HepG2 (cell line): ENCODE results near the gene BIRC5. TPM values are rescaled to one million over a fixed set of nuclear protein-coding genes. Genes with fewer than 3 reads are reported as not detected.

Source experiments
- FOSL1 ChIP-seq: sonication (generic); formaldehyde crosslinking; IDR thresholded peaks from 2 replicates; pipeline ENCODE4 v1.9.0; 2021; ENCODE audit warnings: missing genetic modification reagents, borderline replicate concordance
- GFI1 ChIP-seq: sonication (generic); formaldehyde crosslinking; IDR thresholded peaks from 2 replicates; pipeline ENCODE4 v1.5.0; 2020; ENCODE audit warnings: missing genetic modification reagents, mild to moderate bottlenecking, borderline replicate concordance
- GRHL1 ChIP-seq: sonication (generic); formaldehyde crosslinking; conservative IDR thresholded peaks from 2 replicates; pipeline ENCODE4 v1.8.0; 2022; ENCODE audit warnings: missing genetic modification reagents
- HCFC1 ChIP-seq: fragments of 150-350 bp; IDR thresholded peaks from 2 replicates; pipeline ENCODE4 v1.6.1; 2014; ENCODE audit warnings: low read depth, low read length
- ISX ChIP-seq: sonication (generic); formaldehyde crosslinking; conservative IDR thresholded peaks from 2 replicates; pipeline ENCODE4 v1.5.0; 2020; ENCODE audit warnings: missing genetic modification reagents
- MATR3 ChIP-seq: sonication (generic); formaldehyde crosslinking; IDR thresholded peaks from 2 replicates; pipeline ENCODE4 v1.4.0; 2020; ENCODE audit warnings: missing genetic modification reagents
- NFE2L2 ChIP-seq: fragments of 150-350 bp; IDR thresholded peaks from 2 replicates; pipeline ENCODE4 v1.6.1; 2014; ENCODE audit warnings: low read length
- RCOR2 ChIP-seq: IDR thresholded peaks from 2 replicates; pipeline ENCODE4 v1.6.1; 2016; ENCODE audit warnings: missing biosample characterization, missing genetic modification reagents
- RELA ChIP-seq: sonication (generic); formaldehyde crosslinking; IDR thresholded peaks from 2 replicates; pipeline ENCODE4 v1.4.0; 2020; ENCODE audit warnings: missing genetic modification reagents
- RFX1 ChIP-seq: fragments of 450-650 bp; IDR thresholded peaks from 2 replicates; pipeline ENCODE4 v1.6.1; 2017
- RFX3 ChIP-seq: IDR thresholded peaks from 2 replicates; pipeline ENCODE4 v1.6.1; 2016; ENCODE audit warnings: missing biosample characterization, missing genetic modification reagents
- RNF2 ChIP-seq: fragments of 450-650 bp; conservative IDR thresholded peaks from 2 replicates; pipeline ENCODE4 v1.6.1; 2016; ENCODE audit warnings: low read depth
- RORA ChIP-seq: sonication (generic); formaldehyde crosslinking; IDR thresholded peaks from 2 replicates; pipeline ENCODE4 v1.5.0; 2020; ENCODE audit warnings: mild to moderate bottlenecking, missing genetic modification reagents, moderate library complexity
- SALL1 ChIP-seq: sonication (generic); formaldehyde crosslinking; IDR thresholded peaks from 2 replicates; pipeline ENCODE4 v1.8.0; 2022; ENCODE audit warnings: mild to moderate bottlenecking, missing genetic modification reagents
- SP140L ChIP-seq: sonication (generic); formaldehyde crosslinking; IDR thresholded peaks from 2 replicates; pipeline ENCODE4 v1.4.0; 2020; ENCODE audit warnings: missing genetic modification reagents, borderline replicate concordance
- SRY ChIP-seq: sonication (generic); formaldehyde crosslinking; IDR thresholded peaks from 2 replicates; pipeline ENCODE4 v1.8.0; 2022; ENCODE audit warnings: mild to moderate bottlenecking, missing genetic modification reagents
- TBX2 ChIP-seq: sonication (generic); formaldehyde crosslinking; IDR thresholded peaks from 2 replicates; pipeline ENCODE4 v1.5.0; 2020; ENCODE audit warnings: missing genetic modification reagents, mild to moderate bottlenecking, borderline replicate concordance
- TIGD3 ChIP-seq: sonication (generic); formaldehyde crosslinking; IDR thresholded peaks from 2 replicates; pipeline ENCODE4 v1.5.1; 2020; ENCODE audit warnings: mild to moderate bottlenecking, missing genetic modification reagents, borderline replicate concordance
- ZBTB42 ChIP-seq: sonication (generic); formaldehyde crosslinking; IDR thresholded peaks from 2 replicates; pipeline ENCODE4 v1.5.0; 2020; ENCODE audit warnings: mild to moderate bottlenecking, missing genetic modification reagents
- ZFP62 ChIP-seq: sonication (generic); formaldehyde crosslinking; IDR thresholded peaks from 2 replicates; pipeline ENCODE4 v1.4.0; 2020; ENCODE audit warnings: missing genetic modification reagents
- ZNF207 ChIP-seq: fragments of 450-650 bp; IDR thresholded peaks from 2 replicates; pipeline ENCODE4 v1.6.1; 2016; ENCODE audit warnings: antibody characterized with exemption, borderline replicate concordance
- ZNF280D ChIP-seq: sonication (generic); formaldehyde crosslinking; IDR thresholded peaks from 2 replicates; pipeline ENCODE4 v1.5.1; 2020; ENCODE audit warnings: mild to moderate bottlenecking, missing genetic modification reagents
- ZNF629 ChIP-seq: sonication (generic); formaldehyde crosslinking; conservative IDR thresholded peaks from 2 replicates; pipeline ENCODE4 v1.5.0; 2020; ENCODE audit warnings: missing genetic modification reagents
- ZNF660 ChIP-seq: sonication (generic); formaldehyde crosslinking; IDR thresholded peaks from 2 replicates; pipeline ENCODE4 v1.5.1; 2020; ENCODE audit warnings: mild to moderate bottlenecking, low read depth, missing genetic modification reagents, borderline replicate concordance
- ZNF749 ChIP-seq: sonication (generic); formaldehyde crosslinking; IDR thresholded peaks from 2 replicates; pipeline ENCODE4 v1.8.0; 2022; ENCODE audit warnings: mild to moderate bottlenecking, missing genetic modification reagents, moderate library complexity, borderline replicate concordance
- ZNF777 ChIP-seq: sonication (generic); formaldehyde crosslinking; IDR thresholded peaks from 2 replicates; pipeline ENCODE4 v1.4.0; 2020; ENCODE audit warnings: missing genetic modification reagents
- polyA plus RNA-seq, 8 experiments: library from polyadenylated mRNA; depleted of rRNA in 3 of 8; stranded (reverse) in 7 of 8; unstranded in 1 of 8; fragments of >200 nt; fragmentation: Illumina TruSeq in 4 of 8; extraction: Trizol in 4 of 8; gene quantifications; 2 replicates each; pipeline versions ENCODE4 v1.2.1 to v1.2.3, GENCODE V29; 2011 to 2016; ENCODE audit warnings: low read depth in 4 of 8, missing spikeins in 1 of 8, mixed read lengths in 1 of 8; ENCODE audit not compliant: insufficient read depth in 1 of 8
- total RNA-seq, 5 experiments: library from RNA; depleted of rRNA; stranded (reverse); fragments of >200 nt; fragmentation: Illumina TruSeq; extraction: Trizol; gene quantifications; 2 replicates each; pipeline ENCODE4 v1.2.3, GENCODE V29; 2016; ENCODE audit warnings: low read depth in 1 of 5

The BIRC5 gene
- total and polyA plus RNA-seq, 2 of the 13 experiments (the other 11 are each of a cell fraction or from before 2014, with no cell fraction given) = 30.3 to 135 TPM

GRCh38 chr17:78250891-78251772 lies 37.1 kb downstream of the BIRC5 start (continued):
- TF ChIP-seq GRHL1 = no peak
- TF ChIP-seq ISX = no peak
- TF ChIP-seq FOSL1 (CRISPR knock-in tag) = no peak
- TF ChIP-seq ZNF660 (CRISPR knock-in tag) = no peak
- 0 out of 2 replicates have a peak, but pooled peaks have one; percentile 40 for TF ChIP-seq ZNF280D
- no peak for TF ChIP-seq RFX1
- peak; percentile 35; the same call in 1 of the 2 replicates for TF ChIP-seq ZNF777 (CRISPR knock-in tag)
- TF ChIP-seq RORA = no peak
- 0 out of 2 replicates have a peak, but pooled peaks have one; percentile 27 for TF ChIP-seq RFX3 (CRISPR knock-in tag)
- TF ChIP-seq ZNF749 (CRISPR knock-in tag) = 0 out of 2 replicates have a peak, but pooled peaks have one; percentile 57
- TF ChIP-seq RELA (CRISPR knock-in tag) = peak; percentile 97
- no peak for TF ChIP-seq ZBTB42 (CRISPR knock-in tag)
- TF ChIP-seq SALL1 (CRISPR knock-in tag) = peak; percentile 84
- no peak for TF ChIP-seq SP140L (CRISPR knock-in tag)
- no peak for TF ChIP-seq ZFP62 (CRISPR knock-in tag)
- TF ChIP-seq TBX2 (CRISPR knock-in tag) = 0 out of 2 replicates have a peak, but pooled peaks have one; percentile 54
- peak; percentile 50; the same call in 1 of the 2 replicates for TF ChIP-seq RCOR2 (CRISPR knock-in tag)
- no peak for TF ChIP-seq NFE2L2
- no peak for TF ChIP-seq TIGD3
- TF ChIP-seq MATR3 (CRISPR knock-in tag) = no peak
- no peak for TF ChIP-seq ZNF629 (CRISPR knock-in tag)
- peak; percentile 64; the same call in 1 of the 2 replicates for TF ChIP-seq GFI1 (CRISPR knock-in tag)
- TF ChIP-seq SRY (CRISPR knock-in tag) = 0 out of 2 replicates have a peak, but pooled peaks have one; percentile 34
- TF ChIP-seq HCFC1 = peak; percentile 21; the same call in 1 of the 2 replicates
- no peak for TF ChIP-seq ZNF207
- no peak for TF ChIP-seq RNF2
